Measurements from ENCODE around the gene CALML3. TPM values are rescaled to one million over a fixed set of nuclear protein-coding genes. Genes with fewer than 3 reads are reported as not detected.

The CALML3 gene
- total and polyA plus RNA-seq, 10 of the 15 experiments (the other 5 are each of a cell fraction or from before 2014, with no cell fraction given), result not detected

DNA sequence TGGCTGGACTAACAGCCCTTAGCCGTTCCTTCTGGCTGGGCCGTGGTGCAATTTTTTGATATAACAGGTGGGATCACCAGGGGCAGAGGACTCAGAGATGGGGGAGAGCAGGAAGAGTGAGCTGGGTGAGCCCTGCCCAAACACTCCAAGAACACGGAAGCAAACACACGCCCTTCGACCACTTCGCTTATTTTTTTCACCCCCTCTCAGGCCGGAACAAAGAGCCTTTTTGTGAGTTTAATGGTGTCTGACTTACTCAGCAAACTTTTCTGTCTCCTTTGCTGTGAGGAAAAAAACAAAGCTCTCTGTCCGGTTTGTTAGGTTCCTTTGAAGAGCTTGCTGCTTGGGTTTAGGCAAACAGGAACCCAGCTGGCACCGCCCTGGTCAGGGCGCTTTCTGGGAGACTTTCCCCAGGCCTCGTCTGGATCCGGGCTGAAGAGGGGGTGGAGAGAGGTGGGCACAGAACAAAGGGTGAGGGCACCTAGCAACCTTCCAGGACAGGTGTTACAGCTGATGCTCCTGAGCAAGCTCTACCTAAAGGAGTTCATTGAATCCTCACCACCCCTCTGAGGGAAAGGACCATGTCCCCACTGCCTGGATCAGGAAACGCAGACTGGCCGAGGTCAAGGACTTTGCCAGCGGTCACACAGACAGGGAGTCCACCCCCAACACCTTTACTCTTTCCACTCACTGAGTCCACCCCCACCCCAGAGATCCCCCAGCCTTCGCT, 23.3 kb downstream of the CALML3 start (continued):
- TF ChIP-seq FOXM1 (IDR thresholded peaks at IDR 0.05; ENCODE audit: low read depth, low read length) (no peak), NRF1 (conservative IDR thresholded peaks at IDR 0.05; ENCODE audit: low read depth, low read length) (no peak), POU2F2 (IDR thresholded peaks at IDR 0.05; ENCODE audit: borderline replicate concordance, low read depth, low read length) (no peak), SRF (IDR thresholded peaks at IDR 0.05; ENCODE audit: low read depth in 2 of 2, low read length in 2 of 2) (no peak), RUNX3 (IDR thresholded peaks at IDR 0.05; ENCODE audit: low read length) (no peak)
- TF ChIP-seq, protein P1, sequence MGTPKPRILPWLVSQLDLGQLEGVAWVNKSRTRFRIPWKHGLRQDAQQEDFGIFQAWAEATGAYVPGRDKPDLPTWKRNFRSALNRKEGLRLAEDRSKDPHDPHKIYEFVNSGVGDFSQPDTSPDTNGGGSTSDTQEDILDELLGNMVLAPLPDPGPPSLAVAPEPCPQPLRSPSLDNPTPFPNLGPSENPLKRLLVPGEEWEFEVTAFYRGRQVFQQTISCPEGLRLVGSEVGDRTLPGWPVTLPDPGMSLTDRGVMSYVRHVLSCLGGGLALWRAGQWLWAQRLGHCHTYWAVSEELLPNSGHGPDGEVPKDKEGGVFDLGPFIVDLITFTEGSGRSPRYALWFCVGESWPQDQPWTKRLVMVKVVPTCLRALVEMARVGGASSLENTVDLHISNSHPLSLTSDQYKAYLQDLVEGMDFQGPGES (IDR thresholded peaks at IDR 0.05), result no peak

DNA sequence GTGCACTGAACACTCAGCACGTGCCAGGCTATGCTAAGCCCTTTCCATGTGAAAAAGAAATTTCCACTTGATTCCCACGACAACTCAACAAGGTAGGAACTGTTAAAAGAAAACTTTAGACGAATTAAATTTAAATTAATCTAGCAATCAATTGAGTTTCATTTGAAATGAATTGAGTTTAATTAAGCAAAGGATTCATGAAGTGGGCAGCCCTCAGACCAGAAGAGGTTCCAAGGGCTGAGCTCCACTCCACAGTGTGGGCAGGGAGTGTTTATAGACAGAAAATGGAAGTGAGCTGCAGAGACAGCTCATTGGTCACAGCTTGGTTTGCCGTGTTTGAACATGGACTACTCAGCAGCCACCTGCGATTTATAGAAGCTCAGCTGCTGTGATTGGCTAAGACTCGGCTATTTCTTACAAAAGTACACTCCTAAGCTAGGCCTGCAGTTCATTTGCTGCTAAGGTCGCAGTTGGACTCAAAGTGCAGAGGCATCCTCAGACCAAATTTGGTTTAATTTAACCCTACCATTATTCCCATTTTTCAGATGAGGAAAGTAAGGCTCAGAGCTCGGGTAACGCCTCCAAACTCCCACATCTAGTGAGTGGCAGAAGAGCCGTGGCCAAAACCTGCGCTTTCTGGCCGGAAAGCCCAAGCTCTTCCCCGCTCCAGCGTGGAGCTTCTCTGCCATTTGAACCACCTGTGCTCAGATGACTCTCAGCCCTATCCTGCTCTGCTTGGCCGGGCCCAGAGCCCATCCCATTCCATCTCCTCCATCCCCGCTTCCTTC, 24.9 kb downstream of the CALML3 start:
- H3K9me3 ChIP-seq (replicated peaks; ENCODE audit: control insufficient read depth, insufficient read depth, low read length), result no peaks in the 10 kb centered on the region; the same call in 2 of the 3 replicates
- intact Hi-C loops (cut with micrococcal nuclease; ENCODE audit: unreplicated experiment), result no loop called here
- H3K27me3 ChIP-seq (replicated peaks in 1 of 2; ENCODE audit: control insufficient read depth in 2 of 2, insufficient read depth in 2 of 2, low read length in 1 of 2), result peaks cover 2 to 6% of the 10 kb centered on the region in 2 experiments; a peak in 2 of 4 replicates
- ChIA-PET CTCF (interaction anchor here (1.2 to 1.6 kb wide), 2 partner anchors 74 to 80 kb away, joined by 3 to 4 read pairs; no protein-coding TSS in a partner anchor), RAD21 (ENCODE audit: unreplicated experiment) (interaction anchor here (0.8 kb wide), 1 partner anchor 114 kb away, joined by 3 read pairs; no protein-coding TSS in a partner anchor), SMC1A (ENCODE audit: uncharacterized antibody, unreplicated experiment) (interaction anchor here (1.1 to 1.2 kb wide), 2 partner anchors 34 to 106 kb away, joined by 4 to 5 read pairs; no protein-coding TSS in a partner anchor), POLR2A (no interaction called here)
- no peaks in the 10 kb centered on the region for H4K20me1 ChIP-seq (ENCODE audit: control insufficient read depth, insufficient read depth)
- H3K4me3 ChIP-seq, result no peak overlapping the region
- no peak overlapping the region for H3K9ac ChIP-seq (ENCODE audit: control insufficient read depth, insufficient read depth, low read length)
- in situ Hi-C loops (cut with MboI), result no loop called here
- FAIRE-seq, result no peak
- no peaks in the 10 kb centered on the region for H3K79me2 ChIP-seq (ENCODE audit: control insufficient read depth, insufficient read depth, low read length)
- no peaks in the 10 kb centered on the region for H3K36me3 ChIP-seq (ENCODE audit: control insufficient read depth in 2 of 2, insufficient read depth in 2 of 2, low read length in 1 of 2)
- ATAC-seq, result no peak
- peaks cover 13% of the 10 kb centered on the region for H3K4me1 ChIP-seq (ENCODE audit: control insufficient read depth, insufficient read depth, low read length)
- H3K4me2 ChIP-seq (ENCODE audit: control insufficient read depth, insufficient read depth), result no peak overlapping the region
- no TSS peak for BruUV-seq (replicated peaks)
- 38% methylated on average over 16 of the region's 16 CpGs for WGBS (ENCODE audit: insufficient coverage, insufficient replicate concordance, low lambda C conversion rate, missing lambda C conversion rate)
- no peak overlapping the region for H2AFZ ChIP-seq (ENCODE audit: control insufficient read depth, low read depth, low read length)
- no peak for DNase-seq (ENCODE audit: low read depth, low spot score)
- no peak overlapping the region for H3K27ac ChIP-seq (ENCODE audit: control insufficient read depth, insufficient read depth)
- TF ChIP-seq TBL1XR1 (IDR thresholded peaks at IDR 0.05; ENCODE audit: low read depth, low read length) (no peak), TCF3 (IDR thresholded peaks at IDR 0.05; ENCODE audit: borderline replicate concordance, insufficient read depth, low read depth, low read length) (no peak), STAT1 (conservative IDR thresholded peaks at IDR 0.05) (no peak)
- TF ChIP-seq, protein P2, sequence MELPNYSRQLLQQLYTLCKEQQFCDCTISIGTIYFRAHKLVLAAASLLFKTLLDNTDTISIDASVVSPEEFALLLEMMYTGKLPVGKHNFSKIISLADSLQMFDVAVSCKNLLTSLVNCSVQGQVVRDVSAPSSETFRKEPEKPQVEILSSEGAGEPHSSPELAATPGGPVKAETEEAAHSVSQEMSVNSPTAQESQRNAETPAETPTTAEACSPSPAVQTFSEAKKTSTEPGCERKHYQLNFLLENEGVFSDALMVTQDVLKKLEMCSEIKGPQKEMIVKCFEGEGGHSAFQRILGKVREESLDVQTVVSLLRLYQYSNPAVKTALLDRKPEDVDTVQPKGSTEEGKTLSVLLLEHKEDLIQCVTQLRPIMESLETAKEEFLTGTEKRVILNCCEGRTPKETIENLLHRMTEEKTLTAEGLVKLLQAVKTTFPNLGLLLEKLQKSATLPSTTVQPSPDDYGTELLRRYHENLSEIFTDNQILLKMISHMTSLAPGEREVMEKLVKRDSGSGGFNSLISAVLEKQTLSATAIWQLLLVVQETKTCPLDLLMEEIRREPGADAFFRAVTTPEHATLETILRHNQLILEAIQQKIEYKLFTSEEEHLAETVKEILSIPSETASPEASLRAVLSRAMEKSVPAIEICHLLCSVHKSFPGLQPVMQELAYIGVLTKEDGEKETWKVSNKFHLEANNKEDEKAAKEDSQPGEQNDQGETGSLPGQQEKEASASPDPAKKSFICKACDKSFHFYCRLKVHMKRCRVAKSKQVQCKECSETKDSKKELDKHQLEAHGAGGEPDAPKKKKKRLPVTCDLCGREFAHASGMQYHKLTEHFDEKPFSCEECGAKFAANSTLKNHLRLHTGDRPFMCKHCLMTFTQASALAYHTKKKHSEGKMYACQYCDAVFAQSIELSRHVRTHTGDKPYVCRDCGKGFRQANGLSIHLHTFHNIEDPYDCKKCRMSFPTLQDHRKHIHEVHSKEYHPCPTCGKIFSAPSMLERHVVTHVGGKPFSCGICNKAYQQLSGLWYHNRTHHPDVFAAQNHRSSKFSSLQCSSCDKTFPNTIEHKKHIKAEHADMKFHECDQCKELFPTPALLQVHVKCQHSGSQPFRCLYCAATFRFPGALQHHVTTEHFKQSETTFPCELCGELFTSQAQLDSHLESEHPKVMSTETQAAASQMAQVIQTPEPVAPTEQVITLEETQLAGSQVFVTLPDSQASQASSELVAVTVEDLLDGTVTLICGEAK (IDR thresholded peaks at IDR 0.05; ENCODE audit: borderline replicate concordance), result no peak
- TF ChIP-seq, protein P3, sequence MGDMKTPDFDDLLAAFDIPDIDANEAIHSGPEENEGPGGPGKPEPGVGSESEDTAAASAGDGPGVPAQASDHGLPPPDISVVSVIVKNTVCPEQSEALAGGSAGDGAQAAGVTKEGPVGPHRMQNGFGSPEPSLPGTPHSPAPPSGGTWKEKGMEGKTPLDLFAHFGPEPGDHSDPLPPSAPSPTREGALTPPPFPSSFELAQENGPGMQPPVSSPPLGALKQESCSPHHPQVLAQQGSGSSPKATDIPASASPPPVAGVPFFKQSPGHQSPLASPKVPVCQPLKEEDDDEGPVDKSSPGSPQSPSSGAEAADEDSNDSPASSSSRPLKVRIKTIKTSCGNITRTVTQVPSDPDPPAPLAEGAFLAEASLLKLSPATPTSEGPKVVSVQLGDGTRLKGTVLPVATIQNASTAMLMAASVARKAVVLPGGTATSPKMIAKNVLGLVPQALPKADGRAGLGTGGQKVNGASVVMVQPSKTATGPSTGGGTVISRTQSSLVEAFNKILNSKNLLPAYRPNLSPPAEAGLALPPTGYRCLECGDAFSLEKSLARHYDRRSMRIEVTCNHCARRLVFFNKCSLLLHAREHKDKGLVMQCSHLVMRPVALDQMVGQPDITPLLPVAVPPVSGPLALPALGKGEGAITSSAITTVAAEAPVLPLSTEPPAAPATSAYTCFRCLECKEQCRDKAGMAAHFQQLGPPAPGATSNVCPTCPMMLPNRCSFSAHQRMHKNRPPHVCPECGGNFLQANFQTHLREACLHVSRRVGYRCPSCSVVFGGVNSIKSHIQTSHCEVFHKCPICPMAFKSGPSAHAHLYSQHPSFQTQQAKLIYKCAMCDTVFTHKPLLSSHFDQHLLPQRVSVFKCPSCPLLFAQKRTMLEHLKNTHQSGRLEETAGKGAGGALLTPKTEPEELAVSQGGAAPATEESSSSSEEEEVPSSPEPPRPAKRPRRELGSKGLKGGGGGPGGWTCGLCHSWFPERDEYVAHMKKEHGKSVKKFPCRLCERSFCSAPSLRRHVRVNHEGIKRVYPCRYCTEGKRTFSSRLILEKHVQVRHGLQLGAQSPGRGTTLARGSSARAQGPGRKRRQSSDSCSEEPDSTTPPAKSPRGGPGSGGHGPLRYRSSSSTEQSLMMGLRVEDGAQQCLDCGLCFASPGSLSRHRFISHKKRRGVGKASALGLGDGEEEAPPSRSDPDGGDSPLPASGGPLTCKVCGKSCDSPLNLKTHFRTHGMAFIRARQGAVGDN (IDR thresholded peaks at IDR 0.05), result no peak

All from GM12878 (cell line).